GM12872 (cell line): ENCODE measurements around the gene PM20D1.

Experiments used
- TF ChIP-seq, protein P1 (sequence below): IDR thresholded peaks from 3 replicates; pipeline ENCODE4 v1.5.1; 2011; ENCODE audit warnings: low read depth, mild to moderate bottlenecking, low read length, moderate library complexity; ENCODE audit not compliant: insufficient read depth

PM20D1 gene

DNA sequence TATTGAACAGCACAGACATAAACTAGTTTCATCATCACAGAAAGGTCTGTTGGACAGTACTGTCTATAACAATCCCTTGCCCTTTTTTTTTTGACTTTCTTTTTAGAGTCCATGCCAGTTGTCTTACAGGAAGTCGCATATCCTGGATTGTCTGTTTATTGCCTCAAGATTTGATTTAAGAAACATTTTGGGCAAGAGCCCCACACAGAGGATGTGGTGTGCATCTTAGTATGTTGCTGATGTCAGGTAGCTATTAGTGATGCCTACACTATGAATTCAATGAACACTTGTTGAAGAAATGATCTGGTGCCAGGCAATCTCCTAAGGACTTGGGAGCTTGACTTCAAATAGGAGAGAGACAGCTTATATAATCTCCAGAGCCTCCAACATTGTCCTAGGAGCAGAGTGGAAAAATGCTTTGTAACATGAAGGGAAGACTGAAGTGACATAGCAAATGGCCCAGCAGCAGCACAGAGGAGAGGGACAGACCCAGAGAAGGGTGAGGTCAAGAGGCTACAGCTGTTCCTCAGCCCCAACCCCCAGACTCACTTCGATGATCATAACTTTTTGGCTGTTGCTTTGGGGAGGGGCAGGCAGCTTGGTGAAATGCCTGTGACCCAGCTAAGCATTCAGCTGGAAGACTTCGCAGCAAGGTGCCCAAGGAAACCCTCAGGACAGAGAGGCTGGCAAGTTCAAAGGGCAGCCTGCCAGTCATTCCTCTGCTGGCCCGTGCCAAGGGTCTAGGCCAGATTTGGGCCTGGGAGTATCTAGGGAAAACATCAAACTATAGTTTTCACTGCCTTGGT is 67.1 kb downstream of the PM20D1 start:
- TF ChIP-seq, protein P1, sequence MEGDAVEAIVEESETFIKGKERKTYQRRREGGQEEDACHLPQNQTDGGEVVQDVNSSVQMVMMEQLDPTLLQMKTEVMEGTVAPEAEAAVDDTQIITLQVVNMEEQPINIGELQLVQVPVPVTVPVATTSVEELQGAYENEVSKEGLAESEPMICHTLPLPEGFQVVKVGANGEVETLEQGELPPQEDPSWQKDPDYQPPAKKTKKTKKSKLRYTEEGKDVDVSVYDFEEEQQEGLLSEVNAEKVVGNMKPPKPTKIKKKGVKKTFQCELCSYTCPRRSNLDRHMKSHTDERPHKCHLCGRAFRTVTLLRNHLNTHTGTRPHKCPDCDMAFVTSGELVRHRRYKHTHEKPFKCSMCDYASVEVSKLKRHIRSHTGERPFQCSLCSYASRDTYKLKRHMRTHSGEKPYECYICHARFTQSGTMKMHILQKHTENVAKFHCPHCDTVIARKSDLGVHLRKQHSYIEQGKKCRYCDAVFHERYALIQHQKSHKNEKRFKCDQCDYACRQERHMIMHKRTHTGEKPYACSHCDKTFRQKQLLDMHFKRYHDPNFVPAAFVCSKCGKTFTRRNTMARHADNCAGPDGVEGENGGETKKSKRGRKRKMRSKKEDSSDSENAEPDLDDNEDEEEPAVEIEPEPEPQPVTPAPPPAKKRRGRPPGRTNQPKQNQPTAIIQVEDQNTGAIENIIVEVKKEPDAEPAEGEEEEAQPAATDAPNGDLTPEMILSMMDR: no peak

DNA sequence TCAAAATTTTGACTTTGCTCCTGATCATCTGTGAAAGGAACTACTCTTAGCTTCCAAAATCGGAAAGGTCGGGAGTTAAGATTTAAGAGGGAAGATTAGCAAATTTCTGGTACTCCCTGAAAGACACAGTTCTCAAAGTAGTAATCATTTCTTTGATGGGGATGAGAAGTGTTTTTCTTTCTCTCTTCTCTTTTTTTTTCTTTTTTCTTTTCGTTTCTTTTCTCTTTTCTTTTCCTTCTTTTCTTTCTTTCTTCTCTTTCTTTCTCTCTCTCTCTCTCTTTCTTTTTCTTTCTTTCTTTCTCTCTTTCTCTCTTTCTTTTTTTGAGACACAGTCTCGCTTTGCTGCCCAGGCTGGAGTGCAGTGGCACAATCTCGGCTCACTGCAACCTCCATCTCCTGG is 69.6 kb downstream of the PM20D1 start:
- TF ChIP-seq, protein P1: no peak
